Endothelial cell of umbilical vein (primary cell): Measurements from ENCODE around the gene PGBD5. TPM values are rescaled to one million over a fixed set of nuclear protein-coding genes. Genes with fewer than 3 reads are reported as not detected.

Source experiments
- BruUV-seq: library from RNA; stranded (reverse); fragments of 400-500 nt; replicated peaks from 2 replicates; lab custom pipeline; 2021; lab: Mats Ljungman, UMichigan
- CTCF ChIA-PET: fragments of 300-600, 350-600 bp; sonication (Branson Sonifier 250); formaldehyde crosslinking; loops from one replicate; lab custom pipeline; 2021; ENCODE audit warnings: antibody characterized with exemption, inconsistent platforms; lab: Charles Lee
- POLR2A ChIA-PET: fragments of 300-600, 350-600 bp; sonication (Branson Sonifier 250); formaldehyde crosslinking; loops from one replicate; lab custom pipeline; 2021; ENCODE audit warnings: antibody characterized with exemption, inconsistent platforms; lab: Charles Lee
- DNase-seq: peaks from one replicate; pipeline ENCODE4 v3.0.0-alpha.2; 2011; ENCODE audit warnings: low read depth, low spot score
- FAIRE-seq: peaks from 2 replicates; lab custom pipeline; 2011; peaks lifted over from hg19 to GRCh38; lab: Jason Lieb, UNC
- H2AFZ ChIP-seq: 2 replicates; pipeline ENCODE4 v1.6.0; 2012; ENCODE audit warnings: low read depth, low read length, control low read depth, inconsistent platforms
- H3K27ac ChIP-seq: 2 replicates; pipeline ENCODE4 v1.5.1; 2011; ENCODE audit warnings: low read depth, mild to moderate bottlenecking, control low read depth, low read length, moderate library complexity; ENCODE audit not compliant: insufficient read depth
- H3K27me3 ChIP-seq, 2 experiments: 2 replicates each; pipeline versions ENCODE4 v1.6.0 to v1.6.1; 2011; ENCODE audit warnings: low read length in 2 of 2, mixed read lengths in 1 of 2; ENCODE audit not compliant: control insufficient read depth in 2 of 2, insufficient read depth in 2 of 2
- H3K36me3 ChIP-seq, 2 experiments: 2 replicates in 1 of 2; 3 replicates in 1 of 2; pipeline ENCODE4 v1.5.1; 2011; ENCODE audit warnings: low read length in 2 of 2, mild to moderate bottlenecking in 1 of 2, moderate library complexity in 1 of 2; ENCODE audit not compliant: control insufficient read depth in 2 of 2, insufficient read depth in 2 of 2; ENCODE audit errors: extremely low read depth in 1 of 2
- H3K4me1 ChIP-seq: 3 replicates; pipeline ENCODE4 v1.5.1; 2011; ENCODE audit warnings: mild to moderate bottlenecking, low read length; ENCODE audit not compliant: control insufficient read depth, insufficient read depth; ENCODE audit errors: extremely low read depth
- H3K4me2 ChIP-seq: 2 replicates; pipeline ENCODE4 v1.6.1; 2011; ENCODE audit warnings: low read length, control low read depth, mixed read lengths; ENCODE audit not compliant: insufficient read depth
- H3K4me3 ChIP-seq, 3 experiments: fragments of 200-600 bp in 1 of 3; sonication (generic), shearing (Covaris generic) in 1 of 3; replicated peaks in 1 of 3; 2 replicates each; pipeline ENCODE4 v1.5.1; 2011 to 2016; ENCODE audit warnings: control low read depth in 3 of 3, low read length in 3 of 3, mild to moderate bottlenecking in 2 of 3, inconsistent platforms in 1 of 3, low read depth in 1 of 3, moderate library complexity in 1 of 3; ENCODE audit not compliant: insufficient read depth in 1 of 3
- H3K79me2 ChIP-seq: 2 replicates; pipeline ENCODE4 v1.6.0; 2012; ENCODE audit warnings: low read length, inconsistent platforms; ENCODE audit not compliant: control insufficient read depth, insufficient read depth
- H3K9ac ChIP-seq: replicated peaks from 2 replicates; pipeline ENCODE3; 2011; ENCODE audit warnings: low read length, control low read depth; ENCODE audit not compliant: insufficient read depth; ENCODE audit errors: extremely low read depth
- H3K9me1 ChIP-seq: replicated peaks from 3 replicates; pipeline ENCODE4 v1.6.0; 2011; ENCODE audit warnings: mild to moderate bottlenecking, low read length; ENCODE audit not compliant: control insufficient read depth, insufficient read depth; ENCODE audit errors: extremely low read depth
- H3K9me3 ChIP-seq: replicated peaks from 2 replicates; pipeline ENCODE4 v1.5.1; 2012; ENCODE audit warnings: low read length, inconsistent platforms; ENCODE audit not compliant: control insufficient read depth, insufficient read depth
- H4K20me1 ChIP-seq: replicated peaks from 2 replicates; pipeline ENCODE3; 2011; ENCODE audit warnings: mild to moderate bottlenecking, low read length; ENCODE audit not compliant: control insufficient read depth, insufficient read depth; ENCODE audit errors: extremely low read depth
- EZH2 ChIP-seq: IDR thresholded peaks from 2 replicates; pipeline ENCODE4 v1.6.1; 2012; ENCODE audit warnings: borderline replicate concordance, low read depth, mild to moderate bottlenecking, moderate library complexity, low read length, inconsistent platforms; ENCODE audit not compliant: severe bottlenecking
- FOS ChIP-seq: IDR thresholded peaks from 2 replicates; pipeline ENCODE4 v1.6.1; 2011; ENCODE audit warnings: mild to moderate bottlenecking, low read length, moderate library complexity, borderline replicate concordance; ENCODE audit not compliant: insufficient read depth
- GATA2 ChIP-seq: IDR thresholded peaks from 2 replicates; pipeline ENCODE4 v1.7.0; 2011; ENCODE audit warnings: low read depth, mild to moderate bottlenecking, moderate library complexity, mixed read lengths, low read length; ENCODE audit not compliant: insufficient read length, insufficient read depth
- JUN ChIP-seq: IDR thresholded peaks from 2 replicates; pipeline ENCODE4 v1.6.1; 2011; ENCODE audit warnings: borderline replicate concordance, low read depth; ENCODE audit not compliant: insufficient read length, insufficient read depth
- MAX ChIP-seq: IDR thresholded peaks from 2 replicates; pipeline ENCODE4 v1.6.1; 2011; ENCODE audit not compliant: insufficient read depth, insufficient read length
- MYC ChIP-seq: IDR thresholded peaks from one replicate; pipeline ENCODE4 v1.6.1; 2011; ENCODE audit warnings: mild to moderate bottlenecking, low read depth, low read length
- POLR2A ChIP-seq: IDR thresholded peaks from 2 replicates; pipeline ENCODE4 v1.6.1; 2012; ENCODE audit warnings: low read depth, mild to moderate bottlenecking, control low read depth, low read length
- POLR2AphosphoS5 ChIP-seq: IDR thresholded peaks from 2 replicates; pipeline ENCODE4 v1.6.1; 2012; ENCODE audit warnings: low read depth, mild to moderate bottlenecking, control low read depth, low read length, moderate library complexity; ENCODE audit not compliant: insufficient read depth
- dilution Hi-C: fragments of 300-500 bp; cut with MboI; formaldehyde crosslinking; loops from one replicate; pipeline ENCODE4 v1.15.0; 2019; ENCODE audit warnings: low sequenced_read_pairs; ENCODE audit not compliant: extremely low pct_ligation_motif_present
- intact Hi-C: fragments of 100-400 bp; cut with micrococcal nuclease; formaldehyde crosslinking; loops from one replicate; pipeline ENCODE4 v1.10.0; 2022
- polyA plus RNA-seq, 4 experiments: library from polyadenylated mRNA; depleted of rRNA in 3 of 4; stranded (reverse) in 3 of 4; unstranded in 1 of 4; fragments of >200 nt; gene quantifications; 2 replicates each; pipeline versions ENCODE4 v1.2.1 to v1.2.3, GENCODE V29; 2011 to 2012; ENCODE audit warnings: missing spikeins in 1 of 4
- total RNA-seq: library from RNA; stranded (reverse); gene quantifications from 2 replicates; pipeline ENCODE4 v1.2.3, GENCODE V29; 2021
- TF ChIP-seq, protein P1 (sequence below), 2 donors: IDR thresholded peaks; 1 replicate in 1 of 2; 2 replicates in 1 of 2; pipeline ENCODE4 v1.5.1; 2011; ENCODE audit warnings: low read length in 2 of 2, mild to moderate bottlenecking in 2 of 2, moderate library complexity in 2 of 2, control low read depth in 1 of 2, inconsistent platforms in 1 of 2, low read depth in 1 of 2; ENCODE audit not compliant: insufficient read depth in 1 of 2; ENCODE audit errors: extremely low read depth in 1 of 2

Gene PGBD5
- total and polyA plus RNA-seq, 2 donors (not counting 3 experiments of a cell fraction or from before 2014, with no cell fraction given) = 0.03 TPM; not detected in 1

GRCh38 chr1:230321741-230322420 is 104.3 kb downstream of the PGBD5 start:
- POLR2A ChIA-PET = no interaction called here
- DNase-seq = no peak
- Histone ChIP-seq H3K79me2 (no peaks in the 10 kb centered on the region), H3K4me1 (no peaks in the 10 kb centered on the region), H3K4me3 (no peak overlapping the region), H2AFZ (no peak overlapping the region), H3K4me2 (no peak overlapping the region), H4K20me1 (no peaks in the 10 kb centered on the region), H3K27ac (no peak overlapping the region), H3K9ac (no peak overlapping the region), H3K9me1 (no peaks in the 10 kb centered on the region), H3K9me3 (no peaks in the 10 kb centered on the region), H3K27me3 (no peaks in the 10 kb centered on the region), H3K36me3 (no peaks in the 10 kb centered on the region)
- BruUV-seq = no TSS peak
- intact Hi-C loops (no loop called here), dilution Hi-C loops (no loop called here)
- no peak for FAIRE-seq
- CTCF ChIA-PET = no interaction called here
- TF ChIP-seq GATA2 (no peak), JUN (no peak), EZH2 (no peak), POLR2AphosphoS5 (no peak), MYC (no peak), MAX (no peak), POLR2A (no peak), FOS (no peak)
- TF ChIP-seq, protein P1, sequence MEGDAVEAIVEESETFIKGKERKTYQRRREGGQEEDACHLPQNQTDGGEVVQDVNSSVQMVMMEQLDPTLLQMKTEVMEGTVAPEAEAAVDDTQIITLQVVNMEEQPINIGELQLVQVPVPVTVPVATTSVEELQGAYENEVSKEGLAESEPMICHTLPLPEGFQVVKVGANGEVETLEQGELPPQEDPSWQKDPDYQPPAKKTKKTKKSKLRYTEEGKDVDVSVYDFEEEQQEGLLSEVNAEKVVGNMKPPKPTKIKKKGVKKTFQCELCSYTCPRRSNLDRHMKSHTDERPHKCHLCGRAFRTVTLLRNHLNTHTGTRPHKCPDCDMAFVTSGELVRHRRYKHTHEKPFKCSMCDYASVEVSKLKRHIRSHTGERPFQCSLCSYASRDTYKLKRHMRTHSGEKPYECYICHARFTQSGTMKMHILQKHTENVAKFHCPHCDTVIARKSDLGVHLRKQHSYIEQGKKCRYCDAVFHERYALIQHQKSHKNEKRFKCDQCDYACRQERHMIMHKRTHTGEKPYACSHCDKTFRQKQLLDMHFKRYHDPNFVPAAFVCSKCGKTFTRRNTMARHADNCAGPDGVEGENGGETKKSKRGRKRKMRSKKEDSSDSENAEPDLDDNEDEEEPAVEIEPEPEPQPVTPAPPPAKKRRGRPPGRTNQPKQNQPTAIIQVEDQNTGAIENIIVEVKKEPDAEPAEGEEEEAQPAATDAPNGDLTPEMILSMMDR (IDR thresholded peaks at IDR 0.05; ENCODE audit: extremely low read depth in 1 of 2, insufficient read depth in 1 of 2, low read depth in 1 of 2, low read length in 2 of 2) = no peak
